DMS153 treated with DMSO at 0.1 percent for 48 hours (cell line): Measurements from ENCODE around the gene FBXL2.
"Not testable (repeated sequence)": the region's sequence is repeated elsewhere in the genome, so short reads cannot be mapped to it uniquely, and the experiment has no call there.

ENCODE experiments used
- DNase-seq: peaks from one replicate; lab custom pipeline; 2025; ENCODE audit not compliant: unreplicated experiment; lab: John Stamatoyannopoulos, UW

FBXL2 gene

GRCh38 chr3:33426630-33427317 lies 149.5 kb downstream of the FBXL2 start:
- no peak for DNase-seq

- no peak for DNase-seq
These were observed 151.5 kb downstream of the FBXL2 start for GRCh38 chr3:33428734-33429133.

GRCh38 chr3:33429306-33429705 lies 152.1 kb downstream of the FBXL2 start:
- not testable (repeated sequence) for DNase-seq

- no peak for DNase-seq
These were observed 152.8 kb downstream of the FBXL2 start for GRCh38 chr3:33430061-33430460.

- DNase-seq = no peak
These were observed 153.3 kb downstream of the FBXL2 start for GRCh38 chr3:33430571-33430970.

GRCh38 chr3:33433843-33434242 lies 156.6 kb downstream of the FBXL2 start:
- DNase-seq = no peak
